A549 (cell line): ENCODE data around the gene FAM13A.

Source experiments
- POLR2A ChIP-seq: IDR thresholded peaks from 2 replicates; pipeline ENCODE4 v1.6.1; 2012; ENCODE audit warnings: mild to moderate bottlenecking, low read length
- RCOR1 ChIP-seq: fragments of 150-350 bp; IDR thresholded peaks from 2 replicates; pipeline ENCODE4 v1.6.1; 2014; ENCODE audit warnings: antibody characterized with exemption, low read length, low read depth
- SMC3 ChIP-seq: fragments of >200 bp; sonication (Bioruptor Twin); formaldehyde crosslinking; IDR thresholded peaks from 3 replicates; pipeline ENCODE4 v1.6.1; 2018; ENCODE audit warnings: inconsistent platforms
- TF ChIP-seq, protein P1 (sequence below): fragments of >200 bp; sonication (Bioruptor Twin); formaldehyde crosslinking; IDR thresholded peaks from 3 replicates; pipeline ENCODE4 v1.5.1; 2016

DNA sequence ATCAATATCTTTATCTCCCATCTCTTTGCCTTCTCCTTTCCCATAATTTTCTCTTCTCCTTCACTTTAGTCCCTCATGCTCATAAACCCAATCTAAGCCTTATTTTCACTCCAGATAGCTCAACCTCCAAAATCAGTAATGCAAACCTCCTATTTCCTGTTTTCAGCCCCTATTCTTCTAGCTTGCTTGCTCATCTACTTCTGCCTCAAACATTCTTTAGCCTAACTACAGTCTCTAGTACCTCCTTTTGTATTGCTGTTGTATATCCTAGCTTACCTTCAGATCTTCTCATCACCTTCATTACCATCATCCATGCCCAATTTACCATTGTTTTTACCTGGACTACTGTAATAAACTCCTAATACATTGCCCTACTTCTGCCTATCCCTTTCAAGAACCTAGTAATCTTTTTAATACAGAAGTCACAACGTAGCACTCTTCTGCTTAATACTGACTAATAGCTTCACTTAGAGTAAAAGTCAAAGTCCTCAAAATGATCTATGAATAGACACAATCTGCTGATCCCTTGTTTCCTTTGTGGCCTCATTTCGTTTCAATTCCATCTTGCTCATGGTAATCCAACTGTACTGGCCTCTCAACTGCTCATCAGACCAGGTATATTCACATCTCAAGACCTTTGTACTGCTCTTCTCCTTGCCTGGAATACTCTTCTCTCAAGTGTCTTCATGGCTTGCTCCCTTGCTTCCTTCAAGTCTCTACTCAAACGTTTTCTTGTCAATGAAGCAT, 123.4 kb downstream of the FAM13A start:
- TF ChIP-seq, protein P1, sequence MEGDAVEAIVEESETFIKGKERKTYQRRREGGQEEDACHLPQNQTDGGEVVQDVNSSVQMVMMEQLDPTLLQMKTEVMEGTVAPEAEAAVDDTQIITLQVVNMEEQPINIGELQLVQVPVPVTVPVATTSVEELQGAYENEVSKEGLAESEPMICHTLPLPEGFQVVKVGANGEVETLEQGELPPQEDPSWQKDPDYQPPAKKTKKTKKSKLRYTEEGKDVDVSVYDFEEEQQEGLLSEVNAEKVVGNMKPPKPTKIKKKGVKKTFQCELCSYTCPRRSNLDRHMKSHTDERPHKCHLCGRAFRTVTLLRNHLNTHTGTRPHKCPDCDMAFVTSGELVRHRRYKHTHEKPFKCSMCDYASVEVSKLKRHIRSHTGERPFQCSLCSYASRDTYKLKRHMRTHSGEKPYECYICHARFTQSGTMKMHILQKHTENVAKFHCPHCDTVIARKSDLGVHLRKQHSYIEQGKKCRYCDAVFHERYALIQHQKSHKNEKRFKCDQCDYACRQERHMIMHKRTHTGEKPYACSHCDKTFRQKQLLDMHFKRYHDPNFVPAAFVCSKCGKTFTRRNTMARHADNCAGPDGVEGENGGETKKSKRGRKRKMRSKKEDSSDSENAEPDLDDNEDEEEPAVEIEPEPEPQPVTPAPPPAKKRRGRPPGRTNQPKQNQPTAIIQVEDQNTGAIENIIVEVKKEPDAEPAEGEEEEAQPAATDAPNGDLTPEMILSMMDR = no peak
- no peak for TF ChIP-seq RCOR1
- TF ChIP-seq SMC3 = no peak
- TF ChIP-seq POLR2A = no peak
